Measurements from ENCODE around the gene GID8.

DNA sequence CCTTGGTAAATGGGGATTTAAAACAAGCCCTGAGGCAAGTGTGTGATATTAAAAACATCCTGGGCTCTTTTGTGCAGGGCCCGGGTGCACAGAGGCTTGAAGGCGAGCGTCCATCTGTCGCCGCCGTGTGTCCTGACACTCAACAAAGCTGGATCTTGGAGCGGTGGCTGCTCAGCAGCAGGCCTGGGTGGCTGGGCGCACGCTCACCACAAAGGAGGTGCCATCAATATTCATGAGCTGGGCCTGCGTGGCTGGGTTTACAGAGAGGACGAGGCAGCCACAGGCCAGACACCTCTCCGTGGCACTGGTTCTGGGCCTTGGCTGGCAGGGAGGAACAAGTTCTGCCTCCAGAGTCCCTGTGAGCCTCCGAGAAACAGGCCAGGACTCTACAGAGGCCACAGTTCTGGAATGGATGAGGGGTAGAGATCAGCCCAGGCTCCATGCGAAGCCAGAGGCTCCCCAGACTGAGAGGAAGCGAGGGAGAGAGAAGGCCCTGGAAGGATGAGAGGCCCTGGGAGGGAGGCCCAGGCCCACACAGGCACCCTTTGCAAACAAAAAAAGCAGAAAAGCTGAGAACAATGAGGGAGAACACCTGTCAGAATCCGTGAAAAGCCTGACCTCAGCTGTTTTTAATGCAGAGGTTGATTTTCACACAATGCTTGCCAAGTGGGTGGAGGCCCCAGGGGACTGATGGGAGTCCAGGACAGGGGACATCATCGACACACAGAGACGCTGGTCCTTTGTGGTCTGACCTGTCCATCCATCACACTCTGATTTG lies 46.9 kb downstream of the GID8 start:
- TF ChIP-seq CTCF (IDR thresholded peaks at IDR 0.05) (no peak), POLR2A (IDR thresholded peaks at IDR 0.05) (no peak)

All from uterus (tissue), 2 donors.